Smooth muscle cell (in vitro differentiated cells): ENCODE data around the gene RPGR. TPM values are rescaled to one million over a fixed set of nuclear protein-coding genes. Genes with fewer than 3 reads are reported as not detected.
A peak's percentile ranks its signal among the peaks of the same experiment; 100 is the strongest.

ENCODE experiments used
- DNase-seq: peaks from one replicate; lab custom pipeline; 2025; ENCODE audit not compliant: unreplicated experiment; lab: John Stamatoyannopoulos, UW
- H2AFZ ChIP-seq: fragments of 200-600 bp; sonication (generic); 2 replicates; pipeline ENCODE4 v1.6.0; 2016; ENCODE audit warnings: antibody characterized with exemption, low read depth, mild to moderate bottlenecking
- H3F3A ChIP-seq: fragments of 200-600 bp; sonication (generic); 2 replicates; pipeline ENCODE4 v1.6.0; 2017; ENCODE audit warnings: antibody characterized with exemption, low read depth
- H3K27ac ChIP-seq: fragments of 200-600 bp; sonication (generic); 2 replicates; pipeline ENCODE4 v1.5.1; 2016; ENCODE audit warnings: low read depth, mild to moderate bottlenecking
- H3K27me3 ChIP-seq: fragments of 200-600 bp; sonication (generic); 2 replicates; pipeline ENCODE4 v1.6.1; 2016; ENCODE audit warnings: low read depth, mild to moderate bottlenecking
- H3K36me3 ChIP-seq: fragments of 200-600 bp; sonication (generic); 2 replicates; pipeline ENCODE4 v1.5.1; 2016; ENCODE audit warnings: low read depth
- H3K4me1 ChIP-seq: fragments of 200-600 bp; sonication (generic); 2 replicates; pipeline ENCODE4 v1.5.1; 2016; ENCODE audit warnings: low read depth
- H3K4me2 ChIP-seq: fragments of 200-600 bp; sonication (generic); 2 replicates; pipeline ENCODE4 v1.6.0; 2016; ENCODE audit warnings: mild to moderate bottlenecking
- H3K4me3 ChIP-seq: fragments of 200-600 bp; sonication (generic); 2 replicates; pipeline ENCODE4 v1.5.1; 2016; ENCODE audit warnings: mild to moderate bottlenecking
- H3K79me2 ChIP-seq: fragments of 200-600 bp; sonication (generic); 2 replicates; pipeline ENCODE4 v1.6.0; 2016; ENCODE audit warnings: low read depth, mild to moderate bottlenecking
- H3K9ac ChIP-seq: fragments of 200-600 bp; sonication (generic); 2 replicates; pipeline ENCODE4 v1.6.0; 2016; ENCODE audit warnings: low read depth
- H3K9me3 ChIP-seq: fragments of 200-600 bp; sonication (generic); replicated peaks from 2 replicates; pipeline ENCODE4 v1.5.1; 2016; ENCODE audit warnings: low read depth
- H4K20me1 ChIP-seq: fragments of 200-600 bp; sonication (generic); 2 replicates; pipeline ENCODE4 v1.6.0; 2016; ENCODE audit warnings: low read depth
- CTCF ChIP-seq: fragments of 200-600 bp; sonication (generic); IDR thresholded peaks from 2 replicates; pipeline ENCODE4 v1.5.1; 2017; ENCODE audit warnings: borderline replicate concordance, mild to moderate bottlenecking, antibody characterized with exemption; ENCODE audit not compliant: insufficient read depth, poor library complexity, severe bottlenecking
- WGBS: methylation state at CpG from one replicate; pipeline ENCODE4 v1.1.7; 2016; ENCODE audit warnings: low lambda C conversion rate; 5-methylcytosine and 5-hydroxymethylcytosine counted together
- polyA plus RNA-seq: library from polyadenylated mRNA; unstranded; fragments of >200 nt; fragmentation: Nextera tagmentation; extraction: Ambion mirVana; gene quantifications from 2 replicates; pipeline ENCODE4 v1.2.1, GENCODE V29; 2016
- total RNA-seq: library from RNA; depleted of rRNA; stranded (reverse); fragments of >200 nt; gene quantifications from 2 replicates; pipeline ENCODE4 v1.2.3, GENCODE V29; 2014

The RPGR gene
- total and polyA plus RNA-seq, 2 experiments from 2014 or later: 2.4 to 11.5 TPM

GRCh38 chrX:38277136-38277535 is 50.2 kb downstream of the RPGR start:
- DNase-seq: no peak
- H3F3A ChIP-seq: no peaks in the 10 kb centered on the region
- 30% methylated on average over 2 of the region's 2 CpGs for WGBS
- H3K27me3 ChIP-seq: no peaks in the 10 kb centered on the region
- no peaks in the 10 kb centered on the region for H4K20me1 ChIP-seq
- H3K4me1 ChIP-seq: no peaks in the 10 kb centered on the region
- H3K36me3 ChIP-seq: no peaks in the 10 kb centered on the region
- no peak overlapping the region for H3K9ac ChIP-seq
- no peaks in the 10 kb centered on the region for H3K9me3 ChIP-seq
- no peak overlapping the region for H3K27ac ChIP-seq
- H3K79me2 ChIP-seq: no peaks in the 10 kb centered on the region
- H3K4me3 ChIP-seq: no peak overlapping the region
- TF ChIP-seq CTCF: no peak
- H2AFZ ChIP-seq: no peak overlapping the region
- peak overlapping the region; percentile 40 for H3K4me2 ChIP-seq

- H2AFZ ChIP-seq: no peak overlapping the region
- no peak for TF ChIP-seq CTCF
- H3K4me2 ChIP-seq: peak overlapping the region; percentile 44
- H3K9me3 ChIP-seq: no peaks in the 10 kb centered on the region
- H3K27ac ChIP-seq: peak overlapping the region; percentile 78
- H3K27me3 ChIP-seq: no peaks in the 10 kb centered on the region
- H3K9ac ChIP-seq: no peak overlapping the region
- 80% methylated on average over 2 of the region's 2 CpGs for WGBS
- no peaks in the 10 kb centered on the region for H4K20me1 ChIP-seq
- no peaks in the 10 kb centered on the region for H3K4me1 ChIP-seq
- no peaks in the 10 kb centered on the region for H3K36me3 ChIP-seq
- H3K4me3 ChIP-seq: no peak overlapping the region
- DNase-seq: no peak
- H3K79me2 ChIP-seq: no peaks in the 10 kb centered on the region
- H3F3A ChIP-seq: no peaks in the 10 kb centered on the region
Measured at GRCh38 chrX:38276089-38276488, 51.2 kb downstream of the RPGR start.

- TF ChIP-seq CTCF: no peak
- no peak overlapping the region for H2AFZ ChIP-seq
- H3K4me1 ChIP-seq: no peaks in the 10 kb centered on the region
- no peaks in the 10 kb centered on the region for H3K79me2 ChIP-seq
- H3K4me2 ChIP-seq: peak overlapping the region; percentile 44
- peak overlapping the region; percentile 14 for H3K9ac ChIP-seq
- H3K27me3 ChIP-seq: no peaks in the 10 kb centered on the region
- no peaks in the 10 kb centered on the region for H4K20me1 ChIP-seq
- H3K9me3 ChIP-seq: no peaks in the 10 kb centered on the region
- WGBS: 33% methylated on average over 2 of the region's 2 CpGs
- H3K36me3 ChIP-seq: no peaks in the 10 kb centered on the region
- no peak for DNase-seq
- no peaks in the 10 kb centered on the region for H3F3A ChIP-seq
- no peak overlapping the region for H3K4me3 ChIP-seq
- H3K27ac ChIP-seq: peak overlapping the region; percentile 78
Measured at GRCh38 chrX:38275615-38276014, 51.7 kb downstream of the RPGR start.

GRCh38 chrX:38273453-38273852 is 53.9 kb downstream of the RPGR start:
- Histone ChIP-seq H3K27ac (no peak overlapping the region), H3K4me3 (no peak overlapping the region), H3K4me2 (no peak overlapping the region), H3K27me3 (no peaks in the 10 kb centered on the region), H4K20me1 (no peaks in the 10 kb centered on the region), H3K79me2 (no peaks in the 10 kb centered on the region), H3K4me1 (no peaks in the 10 kb centered on the region), H3F3A (no peaks in the 10 kb centered on the region), H3K9me3 (no peaks in the 10 kb centered on the region), H3K36me3 (no peaks in the 10 kb centered on the region), H3K9ac (no peak overlapping the region), H2AFZ (no peak overlapping the region)
- TF ChIP-seq CTCF: no peak
- no peak for DNase-seq
- 77% methylated on average over 1 of the region's 1 CpG for WGBS
